IPS-11a (cell line): ENCODE measurements around the gene PI4K2A.
"Not testable (repeated sequence)": the region's sequence is repeated elsewhere in the genome, so short reads cannot be mapped to it uniquely, and the experiment has no call there.

Experiments
- H3K4me3 ChIP-seq: one replicate; pipeline ENCODE4 v1.5.1; 2013; ENCODE audit warnings: low read depth, low read length, control low read depth

The PI4K2A gene

GRCh38 chr10:97673736-97674525 lies 33.5 kb downstream of the PI4K2A start:
- no peak overlapping the region for H3K4me3 ChIP-seq

GRCh38 chr10:97675222-97675621 lies 34.8 kb downstream of the PI4K2A start:
- H3K4me3 ChIP-seq, result no peak overlapping the region

DNA sequence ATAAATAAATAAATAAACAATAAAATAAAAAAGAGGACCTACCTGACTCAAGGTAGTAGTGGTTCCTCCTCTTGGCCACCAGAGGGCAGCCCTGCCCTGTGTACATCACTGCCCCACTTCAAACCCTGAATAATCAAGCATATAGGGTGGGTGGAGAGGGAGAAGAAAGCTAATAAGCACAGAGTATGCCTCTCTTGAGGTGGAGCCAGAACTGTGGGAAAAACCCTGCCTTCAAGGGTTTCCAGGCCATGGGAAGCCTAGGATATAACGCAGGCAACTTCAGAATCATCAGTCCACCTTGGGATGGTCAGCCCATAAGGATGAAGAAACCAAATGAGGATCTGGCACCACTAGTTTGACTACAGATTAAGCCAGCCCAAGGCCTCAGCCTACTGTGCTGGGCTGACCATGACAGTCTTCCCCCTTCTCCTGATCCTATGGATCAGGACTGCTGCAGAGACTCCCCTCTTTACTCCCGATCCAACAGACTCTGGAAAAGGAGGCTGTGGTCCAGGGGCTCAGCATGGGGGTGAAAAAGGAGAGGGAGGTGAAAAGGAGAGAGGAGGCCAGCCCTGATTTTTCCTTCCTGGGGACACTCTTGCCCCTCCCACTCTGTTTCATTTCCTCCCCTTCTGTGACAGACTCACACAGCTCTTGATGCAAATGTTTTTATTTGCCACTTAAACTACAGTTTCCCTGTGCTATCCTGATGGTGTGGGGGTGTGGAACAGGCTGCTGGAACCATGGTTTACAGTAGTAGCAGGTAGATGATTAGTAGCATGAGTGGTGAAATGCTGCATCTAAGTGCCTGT lies 36.5 kb downstream of the PI4K2A start:
- H3K4me3 ChIP-seq, result no peak overlapping the region

DNA sequence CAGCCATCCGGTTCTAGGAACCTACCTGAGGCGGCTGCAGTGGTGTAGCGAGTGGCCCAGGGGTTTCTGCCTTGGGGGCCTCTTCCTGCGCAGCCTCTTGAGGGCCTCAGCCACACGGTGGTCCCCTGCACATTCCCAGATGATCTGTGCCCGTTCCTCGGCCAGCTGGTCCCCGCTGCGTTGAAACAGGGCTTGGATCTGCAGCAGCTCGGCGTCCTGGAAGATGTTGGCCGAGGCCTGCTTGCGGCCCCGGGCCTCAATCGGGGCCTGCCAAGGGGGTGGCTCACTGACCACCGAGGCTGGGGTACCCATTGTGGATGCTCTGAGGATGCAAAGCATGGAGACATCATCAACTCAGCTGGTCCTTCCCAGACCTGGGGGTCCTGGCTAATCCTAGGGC lies 39.1 kb downstream of the PI4K2A start:
- no peak overlapping the region for H3K4me3 ChIP-seq

GRCh38 chr10:97682042-97682441 lies 41.6 kb downstream of the PI4K2A start:
- no peak overlapping the region for H3K4me3 ChIP-seq

- H3K4me3 ChIP-seq, result no peak overlapping the region
Observed at GRCh38 chr10:97683556-97684367, 43.3 kb downstream of the PI4K2A start.

DNA sequence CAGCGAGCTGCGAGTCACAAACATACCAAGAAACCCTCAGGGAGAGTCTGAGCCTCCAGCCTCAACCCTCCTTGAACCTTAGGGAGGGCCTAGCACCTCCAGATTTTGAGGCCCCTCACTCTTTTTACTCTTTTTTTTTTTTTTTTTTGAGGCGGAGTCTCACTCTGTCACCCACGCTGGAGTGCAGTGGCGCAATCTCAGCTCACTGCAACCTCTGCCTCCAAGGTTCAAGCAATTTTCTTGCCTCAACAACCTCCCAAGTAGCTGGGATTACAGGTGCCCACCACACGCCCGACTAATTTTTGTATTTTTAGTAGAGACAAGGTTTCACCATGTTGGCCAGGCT lies 43.9 kb downstream of the PI4K2A start:
- not testable (repeated sequence) for H3K4me3 ChIP-seq

GRCh38 chr10:97684866-97685394 lies 44.5 kb downstream of the PI4K2A start:
- H3K4me3 ChIP-seq, result no peak overlapping the region

GRCh38 chr10:97685395-97685958 lies 45.0 kb downstream of the PI4K2A start:
- H3K4me3 ChIP-seq, result no peak overlapping the region

- H3K4me3 ChIP-seq, result peak overlapping the region; percentile 78
Observed at GRCh38 chr10:97686301-97686961, 46.0 kb downstream of the PI4K2A start.

DNA sequence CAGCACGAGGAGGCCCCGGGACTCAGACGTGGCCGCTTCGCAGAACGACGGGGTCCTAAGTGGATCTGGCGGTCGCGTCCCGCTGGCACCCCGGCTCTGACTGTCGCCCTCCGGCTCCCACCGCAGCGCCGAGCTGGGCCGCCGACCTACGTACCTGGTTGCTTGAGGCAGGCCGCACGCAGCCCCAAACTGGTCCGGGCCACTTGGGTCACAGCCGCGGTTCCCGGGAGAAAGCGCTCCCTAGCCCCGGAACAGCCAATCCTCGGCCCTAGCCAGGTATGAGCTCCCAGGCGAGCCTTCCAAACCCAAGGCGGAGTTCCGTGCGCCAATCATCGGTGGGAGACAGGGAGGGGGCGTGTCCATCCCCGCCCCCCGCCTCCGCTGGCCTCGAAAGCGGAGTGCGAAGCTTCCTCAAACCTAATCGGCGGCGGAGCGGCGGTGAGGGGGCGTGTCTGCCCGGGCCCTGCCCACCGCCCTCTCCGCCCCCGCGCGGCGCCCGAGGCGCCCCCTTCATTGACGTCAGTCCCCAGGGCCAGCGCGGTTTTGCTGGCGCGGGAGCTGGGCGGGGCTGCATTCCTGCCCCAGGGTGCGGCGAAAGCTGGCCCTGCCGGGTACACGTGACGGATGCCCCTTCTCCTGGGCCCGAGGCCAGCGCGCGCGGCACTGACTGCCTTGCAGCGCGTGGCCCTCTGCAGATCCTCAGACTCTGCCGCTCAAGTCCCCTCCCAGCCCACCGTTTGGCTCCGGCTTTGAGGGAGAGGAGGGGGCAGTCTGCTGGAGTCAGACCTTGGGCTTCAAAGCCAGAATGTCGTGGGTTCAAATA lies 46.7 kb downstream of the PI4K2A start, which contains the start of gene AVPI1:
AVPI1 (minus strand) TSS at position 280 of the 823 bp plus-strand sequence. CDS start 7,336 bp downstream, outside the sequence.
- peak within 1 kb of the TSS; percentile 78 for H3K4me3 ChIP-seq

- peak overlapping the region; percentile 43 for H3K4me3 ChIP-seq
Observed at GRCh38 chr10:97687785-97688781, 47.6 kb downstream of the PI4K2A start.

GRCh38 chr10:97689559-97690020 lies 49.1 kb downstream of the PI4K2A start:
- H3K4me3 ChIP-seq, result no peak overlapping the region

DNA sequence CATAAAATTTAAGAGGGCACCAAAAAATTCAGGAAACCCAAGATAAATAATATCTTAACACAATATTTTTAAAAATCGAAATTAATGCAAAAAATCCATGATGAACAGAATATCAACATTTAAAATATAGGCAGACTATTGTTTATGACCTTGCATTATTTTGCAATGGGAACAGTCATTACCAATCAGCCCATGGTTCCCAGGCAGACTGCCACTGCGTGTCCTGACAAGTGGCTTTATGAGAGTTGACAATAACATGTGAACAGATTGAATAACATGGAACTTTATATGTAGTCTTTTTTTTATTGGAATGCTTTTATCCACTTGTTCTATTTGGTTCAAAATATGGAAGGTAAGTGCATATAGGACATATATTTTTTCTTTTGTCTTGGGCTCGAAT lies 49.7 kb downstream of the PI4K2A start:
- no peak overlapping the region for H3K4me3 ChIP-seq

DNA sequence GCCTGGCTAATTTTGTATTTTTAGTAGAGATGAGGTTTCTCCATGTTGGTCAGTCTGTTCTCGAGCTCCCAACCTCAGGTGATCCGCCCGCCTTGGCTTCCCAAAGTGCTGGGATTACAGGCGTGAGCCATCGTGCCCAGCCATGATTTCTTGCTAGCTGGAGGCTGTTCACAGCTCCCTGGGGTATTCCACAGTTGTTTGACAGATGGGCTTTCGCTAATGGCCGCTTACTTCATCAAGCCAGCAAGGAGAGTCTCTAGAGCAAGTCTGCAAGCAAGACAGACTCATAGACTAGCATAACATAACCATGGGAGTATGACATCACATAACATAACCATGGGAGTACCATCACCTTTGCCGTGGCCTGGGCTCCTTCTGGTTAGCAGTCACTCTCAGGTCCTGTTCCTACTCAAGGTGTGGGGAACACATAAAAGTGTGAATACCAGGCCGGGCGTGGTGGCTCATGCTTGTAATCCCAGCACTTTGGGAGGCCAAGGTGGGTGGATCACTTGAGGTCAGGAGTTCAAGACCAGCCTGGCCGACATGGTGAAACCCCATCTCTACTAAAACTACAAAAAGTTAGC lies 57.7 kb downstream of the PI4K2A start:
- H3K4me3 ChIP-seq, result not testable (repeated sequence)

GRCh38 chr10:97701438-97702069 lies 61.1 kb downstream of the PI4K2A start:
- no peak overlapping the region for H3K4me3 ChIP-seq

DNA sequence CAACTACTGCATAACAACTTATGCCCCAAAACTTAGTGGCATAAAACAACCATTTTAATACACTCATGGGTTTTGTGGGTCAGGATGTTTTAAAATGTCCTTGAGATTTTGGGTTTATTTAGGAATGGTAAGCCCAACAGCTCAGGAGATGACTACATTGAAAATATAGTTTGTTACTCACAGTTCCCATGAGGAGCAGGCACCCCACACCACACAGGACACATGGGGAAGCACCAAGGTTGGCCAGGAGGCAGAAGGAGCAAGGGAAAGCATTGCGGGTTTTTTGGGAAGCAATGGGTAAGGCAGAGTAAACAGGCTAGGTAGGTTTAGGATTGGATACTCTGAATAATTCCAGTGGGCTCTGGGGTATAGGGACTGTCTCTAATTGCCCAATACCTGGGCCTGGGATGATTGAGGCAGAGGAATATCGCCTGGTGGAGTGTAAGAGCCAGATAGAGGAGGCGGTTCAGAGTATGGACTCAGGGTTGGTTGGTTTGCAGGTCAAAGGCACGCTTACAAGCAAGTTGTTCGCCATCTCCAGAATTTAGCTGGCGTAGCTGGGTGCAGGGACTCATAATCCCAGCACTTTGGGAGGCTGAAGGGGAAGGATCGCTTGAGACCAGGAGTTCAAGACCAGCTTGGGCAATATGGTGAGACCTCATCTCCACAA lies 63.1 kb downstream of the PI4K2A start:
- H3K4me3 ChIP-seq, result no peak overlapping the region
